ENCODE measurements around the gene ACYP2.

ACYP2 gene

GRCh38 chr2:54303631-54304030, 188.2 kb downstream of the ACYP2 start:
- no peak overlapping the region for H3K4me3 ChIP-seq (ENCODE audit: low read depth, low read length)
- TF ChIP-seq CTCF (IDR thresholded peaks at IDR 0.05; ENCODE audit: control insufficient read depth, extremely low read depth, insufficient read depth) = no peak
- no peak for DNase-seq (ENCODE audit: low read depth)

- no peak for DNase-seq (ENCODE audit: low read depth)
- no peak for TF ChIP-seq CTCF (IDR thresholded peaks at IDR 0.05; ENCODE audit: control insufficient read depth, extremely low read depth, insufficient read depth)
- no peak overlapping the region for H3K4me3 ChIP-seq (ENCODE audit: low read depth, low read length)
These were observed 191.1 kb downstream of the ACYP2 start for GRCh38 chr2:54306556-54306955.

- no peak overlapping the region for H3K4me3 ChIP-seq (ENCODE audit: low read depth, low read length)
- DNase-seq (ENCODE audit: low read depth) = no peak
- no peak for TF ChIP-seq CTCF (IDR thresholded peaks at IDR 0.05; ENCODE audit: control insufficient read depth, extremely low read depth, insufficient read depth)
These were observed 192.8 kb downstream of the ACYP2 start for GRCh38 chr2:54308186-54308585.

GRCh38 chr2:54308782-54309181, 193.4 kb downstream of the ACYP2 start:
- TF ChIP-seq CTCF (IDR thresholded peaks at IDR 0.05; ENCODE audit: control insufficient read depth, extremely low read depth, insufficient read depth) = no peak
- no peak for DNase-seq (ENCODE audit: low read depth)
- no peak overlapping the region for H3K4me3 ChIP-seq (ENCODE audit: low read depth, low read length)

- no peak overlapping the region for H3K4me3 ChIP-seq (ENCODE audit: low read depth, low read length)
- DNase-seq (ENCODE audit: low read depth) = no peak
- no peak for TF ChIP-seq CTCF (IDR thresholded peaks at IDR 0.05; ENCODE audit: control insufficient read depth, extremely low read depth, insufficient read depth)
These were observed 194.9 kb downstream of the ACYP2 start for GRCh38 chr2:54310311-54310710.

- no peak for DNase-seq (ENCODE audit: low read depth)
- TF ChIP-seq CTCF (IDR thresholded peaks at IDR 0.05; ENCODE audit: control insufficient read depth, extremely low read depth, insufficient read depth) = no peak
These were observed 195.5 kb downstream of the ACYP2 start for GRCh38 chr2:54310961-54311360.

GRCh38 chr2:54313147-54313546, 197.7 kb downstream of the ACYP2 start:
- no peak overlapping the region for H3K4me3 ChIP-seq (ENCODE audit: low read depth, low read length)
- no peak for DNase-seq (ENCODE audit: low read depth)
- no peak for TF ChIP-seq CTCF (IDR thresholded peaks at IDR 0.05; ENCODE audit: control insufficient read depth, extremely low read depth, insufficient read depth)

More at GRCh38 chr2:54310961-54311360, 195.5 kb downstream of the ACYP2 start:
- no peak overlapping the region for H3K4me3 ChIP-seq (ENCODE audit: low read depth, low read length)

Data from LNCaP clone FGC (cell line).